Activated naive CD4-positive, alpha-beta T cell treated with anti-CD3 and anti-CD28 coated beads, Interleukin-2, amount 50 U/mL, for 24 hours (primary cell): ENCODE data around the gene TPGS2.
A peak's percentile ranks its signal among the peaks of the same experiment; 100 is the strongest.

Experiments
- H3K27ac Mint-ChIP-seq: one replicate; pipeline ENCODE4 v1.8.0; 2021; ENCODE audit warnings: mild to moderate bottlenecking, mixed read lengths
- H3K27me3 Mint-ChIP-seq: one replicate; pipeline ENCODE4 v1.8.0; 2021; ENCODE audit warnings: mixed read lengths
- H3K36me3 Mint-ChIP-seq: one replicate; pipeline ENCODE4 v1.8.0; 2021; ENCODE audit warnings: mixed read lengths
- H3K4me1 Mint-ChIP-seq: one replicate; pipeline ENCODE4 v1.8.0; 2021; ENCODE audit warnings: mixed read lengths
- H3K4me3 Mint-ChIP-seq: one replicate; pipeline ENCODE4 v1.8.0; 2021; ENCODE audit warnings: mild to moderate bottlenecking, mixed read lengths
- H3K9me3 Mint-ChIP-seq: one replicate; pipeline ENCODE4 v1.8.0; 2021; ENCODE audit warnings: mixed read lengths

TPGS2 gene

GRCh38 chr18:36811430-36811829 is 17.4 kb downstream of the TPGS2 start:
- peaks cover 16% of the 10 kb centered on the region for H3K4me1 Mint-ChIP-seq
- H3K9me3 Mint-ChIP-seq, result no peaks in the 10 kb centered on the region
- H3K4me3 Mint-ChIP-seq, result no peak overlapping the region
- no peaks in the 10 kb centered on the region for H3K27me3 Mint-ChIP-seq
- H3K36me3 Mint-ChIP-seq, result peaks cover 9% of the 10 kb centered on the region
- no peak overlapping the region for H3K27ac Mint-ChIP-seq

DNA sequence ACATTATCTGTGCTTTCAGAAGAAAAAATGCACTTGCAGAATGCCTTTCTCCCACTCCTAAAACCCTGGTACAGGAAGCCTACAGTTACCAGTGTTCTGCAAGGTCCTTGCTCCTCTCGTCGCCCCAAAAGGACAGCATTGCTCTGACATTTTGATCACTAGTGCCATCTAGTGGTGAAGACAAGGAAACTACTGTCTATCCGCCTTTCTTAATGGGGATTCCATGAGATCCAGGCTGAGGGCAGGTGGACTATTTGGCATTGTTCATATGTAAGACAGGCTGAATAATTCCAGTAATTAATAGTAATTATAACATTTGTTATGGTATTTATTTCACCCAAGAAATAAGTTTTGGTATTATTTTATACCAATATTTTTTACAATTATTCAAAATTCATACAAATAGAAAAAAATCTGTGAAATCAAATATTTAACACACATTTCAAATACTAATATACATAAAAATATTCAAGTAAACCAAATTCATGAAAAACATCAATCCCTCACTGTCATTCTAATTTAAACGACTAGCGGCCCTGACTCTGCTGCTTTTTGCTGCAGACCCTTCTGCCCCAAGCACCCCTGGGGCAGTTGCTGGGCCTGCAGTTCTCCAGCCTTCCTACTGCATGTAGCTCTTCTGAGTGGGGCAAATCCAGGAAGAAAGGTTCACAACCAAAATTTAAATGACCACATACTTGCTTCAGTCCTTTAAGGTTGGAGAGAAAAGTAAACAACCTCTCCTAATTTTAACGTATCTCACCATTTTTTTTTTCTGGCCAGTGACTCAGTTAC is 19.0 kb downstream of the TPGS2 start:
- H3K36me3 Mint-ChIP-seq, result peaks cover 16% of the 10 kb centered on the region
- no peaks in the 10 kb centered on the region for H3K9me3 Mint-ChIP-seq
- no peaks in the 10 kb centered on the region for H3K27me3 Mint-ChIP-seq
- H3K4me1 Mint-ChIP-seq, result peaks cover 16% of the 10 kb centered on the region
- no peak overlapping the region for H3K4me3 Mint-ChIP-seq
- H3K27ac Mint-ChIP-seq, result no peak overlapping the region

DNA sequence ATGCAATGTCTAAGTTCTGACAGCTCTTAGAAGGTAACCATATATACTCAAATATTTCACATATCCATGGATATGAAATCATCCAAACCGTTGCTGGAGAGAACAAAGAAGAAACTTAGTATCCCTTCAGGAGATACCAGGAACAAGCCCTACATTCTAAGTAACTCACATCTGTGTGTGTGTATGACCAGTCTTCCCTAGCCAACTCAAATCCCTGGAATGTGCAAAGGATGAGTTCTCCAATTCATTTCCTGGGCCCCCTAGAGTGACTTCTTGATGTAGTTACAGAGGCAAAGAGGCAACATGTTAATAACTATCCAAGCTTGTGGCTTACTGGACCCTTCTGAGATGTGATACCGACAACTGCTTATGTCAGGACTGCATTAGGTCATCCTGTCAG is 20.1 kb downstream of the TPGS2 start:
- H3K27ac Mint-ChIP-seq, result no peak overlapping the region
- H3K4me1 Mint-ChIP-seq, result peaks cover 12% of the 10 kb centered on the region
- H3K4me3 Mint-ChIP-seq, result no peak overlapping the region
- H3K9me3 Mint-ChIP-seq, result no peaks in the 10 kb centered on the region
- peaks cover 22% of the 10 kb centered on the region for H3K36me3 Mint-ChIP-seq
- no peaks in the 10 kb centered on the region for H3K27me3 Mint-ChIP-seq

DNA sequence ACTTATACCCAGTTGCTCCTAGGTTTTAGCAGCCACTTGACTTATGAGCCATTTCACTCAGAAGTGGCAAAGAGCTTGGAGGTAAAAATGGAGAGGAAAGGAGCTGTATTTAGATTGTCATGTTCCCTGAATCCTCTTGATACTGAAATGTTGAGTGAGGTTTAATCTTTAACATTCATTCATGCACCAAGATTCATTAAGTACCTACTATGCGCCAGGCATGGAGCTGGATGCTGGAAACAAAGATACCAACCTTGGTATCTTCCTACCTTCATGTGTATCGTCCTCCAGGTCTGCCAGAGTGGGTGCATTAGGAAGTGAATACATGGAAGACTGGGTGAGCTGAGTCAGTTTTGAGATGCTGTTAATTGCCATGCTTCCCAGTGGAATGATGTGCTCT is 23.7 kb downstream of the TPGS2 start:
- H3K4me1 Mint-ChIP-seq, result peaks cover 9% of the 10 kb centered on the region

DNA sequence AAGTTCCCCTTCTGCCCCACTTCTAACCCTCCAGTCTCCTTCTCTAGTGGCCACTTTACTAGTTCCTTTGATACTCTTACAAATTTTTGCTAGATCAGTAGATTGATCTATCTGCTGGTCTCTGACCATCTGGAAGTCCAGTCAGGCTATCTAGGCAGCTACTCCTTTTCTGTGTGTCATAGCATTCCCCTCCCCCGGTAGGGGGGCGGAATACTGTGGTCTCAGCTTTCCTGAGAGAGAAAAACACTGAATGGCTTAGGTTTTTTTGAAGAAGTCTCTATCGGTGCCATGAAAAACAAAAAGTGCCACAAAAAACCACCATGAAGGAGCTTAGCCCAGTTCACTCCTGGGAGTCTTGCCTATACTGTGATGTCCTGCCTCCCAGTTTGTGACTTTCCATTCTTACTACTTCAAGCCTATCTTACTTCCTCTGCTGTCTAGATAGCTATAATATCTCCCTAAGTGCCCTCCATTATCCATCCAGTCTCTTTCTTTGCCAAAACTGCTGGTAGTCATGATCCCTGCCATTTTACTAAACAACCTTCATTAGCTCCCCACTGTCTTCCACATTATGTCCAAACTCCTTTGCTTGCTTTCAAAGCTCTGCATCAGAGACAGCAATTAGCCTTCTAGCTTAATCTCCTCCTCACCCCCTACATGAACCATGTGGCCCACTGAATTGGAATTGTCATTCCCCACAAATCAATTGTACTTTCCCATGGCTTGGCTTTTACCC is 29.9 kb downstream of the TPGS2 start:
- no peaks in the 10 kb centered on the region for H3K27me3 Mint-ChIP-seq
- peak overlapping the region; percentile 20 for H3K27ac Mint-ChIP-seq
- H3K4me1 Mint-ChIP-seq, result no peaks in the 10 kb centered on the region
- H3K4me3 Mint-ChIP-seq, result no peak overlapping the region
- peaks cover 52% of the 10 kb centered on the region for H3K36me3 Mint-ChIP-seq
- H3K9me3 Mint-ChIP-seq, result no peaks in the 10 kb centered on the region

More for the DNA sequence above, 23.7 kb downstream of the TPGS2 start:
- Mint-ChIP-seq H3K9me3 (no peaks in the 10 kb centered on the region), H3K36me3 (peaks cover 35% of the 10 kb centered on the region), H3K27ac (no peak overlapping the region), H3K4me3 (no peak overlapping the region), H3K27me3 (no peaks in the 10 kb centered on the region)

DNA sequence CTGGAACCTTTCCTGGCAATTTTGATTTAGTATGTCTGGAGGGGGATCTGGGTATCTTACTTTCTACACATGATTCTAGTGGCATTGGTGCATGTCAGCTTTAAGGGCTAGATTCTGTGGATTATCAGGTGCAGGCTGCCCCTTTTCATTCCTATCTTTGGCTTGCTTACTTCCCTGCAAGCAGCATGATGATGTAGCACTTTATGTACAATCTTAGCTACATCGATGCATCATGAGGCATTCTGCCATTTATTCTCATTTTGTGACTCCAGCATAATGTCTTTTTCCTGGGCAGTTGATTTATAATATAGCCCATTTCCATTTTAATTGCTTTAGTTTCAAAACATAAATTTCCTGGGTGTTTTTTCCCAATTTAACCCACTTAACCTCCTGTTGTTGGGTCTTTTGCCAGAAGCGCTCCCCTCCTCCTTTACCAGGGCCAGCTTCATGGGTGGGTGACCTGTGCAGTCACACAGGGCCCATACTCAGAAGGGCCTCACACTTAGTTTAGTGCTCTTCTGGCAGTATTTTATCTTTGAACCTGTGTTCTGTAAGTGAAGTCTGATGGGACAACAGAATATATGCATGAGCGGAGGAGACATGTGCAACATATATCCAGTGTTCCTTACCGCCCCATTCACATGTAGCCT is 36.0 kb downstream of the TPGS2 start:
- Mint-ChIP-seq H3K27ac (no peak overlapping the region), H3K36me3 (peaks cover 59% of the 10 kb centered on the region), H3K27me3 (no peaks in the 10 kb centered on the region), H3K4me3 (no peak overlapping the region), H3K9me3 (no peaks in the 10 kb centered on the region), H3K4me1 (no peaks in the 10 kb centered on the region)

- Mint-ChIP-seq H3K27me3 (no peaks in the 10 kb centered on the region), H3K27ac (no peak overlapping the region), H3K36me3 (peaks cover 31% of the 10 kb centered on the region), H3K4me1 (no peaks in the 10 kb centered on the region), H3K4me3 (no peak overlapping the region), H3K9me3 (no peaks in the 10 kb centered on the region)
Measured at GRCh38 chr18:36786686-36787085, 42.1 kb downstream of the TPGS2 start.

GRCh38 chr18:36783792-36784191 is 45.0 kb downstream of the TPGS2 start:
- Mint-ChIP-seq H3K4me3 (no peak overlapping the region), H3K4me1 (no peaks in the 10 kb centered on the region), H3K27ac (no peak overlapping the region), H3K36me3 (peaks cover 9% of the 10 kb centered on the region), H3K27me3 (no peaks in the 10 kb centered on the region), H3K9me3 (no peaks in the 10 kb centered on the region)

GRCh38 chr18:36782710-36783109 is 46.1 kb downstream of the TPGS2 start:
- no peaks in the 10 kb centered on the region for H3K27me3 Mint-ChIP-seq
- no peak overlapping the region for H3K27ac Mint-ChIP-seq
- H3K36me3 Mint-ChIP-seq, result peaks cover 9% of the 10 kb centered on the region

DNA sequence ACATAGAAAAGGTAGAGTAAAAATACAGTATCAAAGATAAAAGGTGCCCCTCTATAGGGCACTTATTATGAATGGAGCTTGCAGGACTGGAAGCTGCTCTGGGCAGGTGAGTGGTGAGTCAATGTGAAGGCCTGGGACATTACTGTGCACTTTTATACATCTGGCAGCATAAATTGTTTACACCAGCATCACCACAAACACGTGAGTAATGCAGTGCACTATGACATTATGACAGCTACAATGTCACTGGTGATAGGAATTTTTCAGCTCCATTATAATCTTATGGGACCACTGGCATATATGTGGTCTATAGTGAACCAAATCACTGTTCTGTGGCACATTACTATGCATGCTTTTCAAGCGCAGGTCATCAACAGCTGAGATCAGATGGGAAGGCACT is 48.1 kb downstream of the TPGS2 start:
- H3K27ac Mint-ChIP-seq, result no peak overlapping the region
- H3K27me3 Mint-ChIP-seq, result no peaks in the 10 kb centered on the region
- H3K9me3 Mint-ChIP-seq, result no peaks in the 10 kb centered on the region
- no peaks in the 10 kb centered on the region for H3K4me1 Mint-ChIP-seq
- H3K36me3 Mint-ChIP-seq, result peaks cover 3% of the 10 kb centered on the region
- no peak overlapping the region for H3K4me3 Mint-ChIP-seq

More at GRCh38 chr18:36782710-36783109, 46.1 kb downstream of the TPGS2 start:
- Mint-ChIP-seq H3K4me1 (no peaks in the 10 kb centered on the region), H3K4me3 (no peak overlapping the region), H3K9me3 (no peaks in the 10 kb centered on the region)

- H3K4me1 Mint-ChIP-seq, result no peaks in the 10 kb centered on the region
- no peaks in the 10 kb centered on the region for H3K36me3 Mint-ChIP-seq
- H3K4me3 Mint-ChIP-seq, result no peak overlapping the region
- no peak overlapping the region for H3K27ac Mint-ChIP-seq
- no peaks in the 10 kb centered on the region for H3K27me3 Mint-ChIP-seq
- H3K9me3 Mint-ChIP-seq, result no peaks in the 10 kb centered on the region
Measured at GRCh38 chr18:36777566-36777965, 51.2 kb downstream of the TPGS2 start.

DNA sequence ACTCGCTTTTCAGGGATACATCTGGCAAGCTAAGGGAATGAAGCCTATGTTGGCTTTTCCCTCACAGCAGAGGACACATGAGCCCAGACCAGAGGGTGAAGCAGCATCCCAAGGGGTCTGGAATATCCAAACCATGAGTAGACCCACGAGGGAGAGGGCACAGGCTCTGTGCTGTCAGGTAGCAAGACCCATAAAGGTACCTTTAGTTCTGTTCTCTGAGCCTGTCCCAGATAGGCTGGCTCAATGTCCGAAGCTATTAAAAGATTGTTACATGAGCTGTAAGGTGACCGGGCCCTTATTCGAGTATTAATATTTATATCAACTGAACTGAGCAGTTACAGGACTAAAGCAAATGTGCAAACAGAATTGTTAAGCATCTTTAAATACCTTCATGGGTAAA is 52.2 kb downstream of the TPGS2 start:
- Mint-ChIP-seq H3K9me3 (no peaks in the 10 kb centered on the region), H3K27me3 (no peaks in the 10 kb centered on the region), H3K27ac (no peak overlapping the region), H3K36me3 (peaks cover 2% of the 10 kb centered on the region), H3K4me1 (no peaks in the 10 kb centered on the region), H3K4me3 (no peak overlapping the region)

GRCh38 chr18:36775396-36775795 is 53.4 kb downstream of the TPGS2 start:
- H3K36me3 Mint-ChIP-seq, result peaks cover 2% of the 10 kb centered on the region
- no peak overlapping the region for H3K27ac Mint-ChIP-seq
- peaks cover 8% of the 10 kb centered on the region for H3K4me1 Mint-ChIP-seq
- no peaks in the 10 kb centered on the region for H3K9me3 Mint-ChIP-seq
- H3K4me3 Mint-ChIP-seq, result no peak overlapping the region
- H3K27me3 Mint-ChIP-seq, result no peaks in the 10 kb centered on the region

DNA sequence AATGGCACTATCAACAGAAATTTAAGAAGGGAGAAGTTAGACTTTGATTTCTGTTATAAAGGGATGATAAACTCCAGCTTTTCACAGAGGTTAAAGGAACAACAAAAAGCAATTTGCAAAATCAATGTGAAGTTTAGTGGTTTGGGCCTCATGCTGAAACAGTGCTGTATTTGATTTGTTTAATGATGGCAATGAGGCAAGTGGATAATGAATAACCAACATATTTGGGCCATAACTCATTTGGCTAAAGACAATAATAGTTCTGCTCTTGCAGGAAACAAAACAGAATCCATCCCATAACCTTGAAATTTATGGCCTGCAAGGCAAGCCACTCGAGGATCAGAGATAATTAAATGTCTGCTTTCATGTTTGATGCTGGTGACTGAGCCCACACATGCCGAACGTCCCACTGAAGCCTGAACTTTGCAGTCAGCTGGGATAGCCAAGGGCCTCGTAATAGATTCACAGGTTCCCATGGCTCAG is 56.5 kb downstream of the TPGS2 start:
- no peaks in the 10 kb centered on the region for H3K9me3 Mint-ChIP-seq
- peaks cover 8% of the 10 kb centered on the region for H3K4me1 Mint-ChIP-seq
- H3K4me3 Mint-ChIP-seq, result no peak overlapping the region
- H3K27ac Mint-ChIP-seq, result no peak overlapping the region
- peaks cover 3% of the 10 kb centered on the region for H3K27me3 Mint-ChIP-seq
- H3K36me3 Mint-ChIP-seq, result peaks cover 2% of the 10 kb centered on the region

GRCh38 chr18:36771245-36771644 is 57.6 kb downstream of the TPGS2 start:
- Mint-ChIP-seq H3K9me3 (no peaks in the 10 kb centered on the region), H3K36me3 (peaks cover 2% of the 10 kb centered on the region), H3K4me1 (peaks cover 8% of the 10 kb centered on the region), H3K27me3 (peaks cover 3% of the 10 kb centered on the region), H3K4me3 (no peak overlapping the region), H3K27ac (no peak overlapping the region)
